ENCODE data around the gene CRNKL1.
"Not testable (repeated sequence)": the region's sequence is repeated elsewhere in the genome, so short reads cannot be mapped to it uniquely, and the experiment has no call there.

Gene CRNKL1

DNA sequence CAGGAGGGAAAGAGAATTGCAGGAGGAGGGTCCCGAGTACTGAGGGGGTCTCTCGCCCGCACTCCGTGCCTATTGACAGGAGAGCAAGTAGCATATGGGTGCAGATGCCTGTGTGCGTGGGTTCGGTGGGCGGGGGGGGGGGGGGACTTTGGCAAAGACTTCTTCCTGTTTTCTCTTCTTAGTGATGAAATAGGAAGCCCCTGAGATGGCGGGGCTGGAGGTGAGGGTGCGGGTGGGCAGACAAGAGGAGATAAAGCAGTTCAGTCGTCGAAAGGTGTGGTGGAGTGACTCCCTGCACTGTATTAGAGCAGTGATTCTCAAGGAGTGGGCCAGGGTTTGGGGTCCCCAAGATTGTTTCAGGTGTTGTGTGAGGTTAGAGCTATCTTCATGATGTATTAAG, 31.4 kb downstream of the CRNKL1 start:
- no peak for DNase-seq (ENCODE audit: low read depth)
- H3K9ac ChIP-seq (ENCODE audit: low read length), result no peak overlapping the region
- H3K4me1 ChIP-seq (ENCODE audit: control insufficient read depth, insufficient read depth, low read length), result peaks cover 17% of the 10 kb centered on the region
- no peak overlapping the region for H3K4me3 ChIP-seq (ENCODE audit: low read length)
- H3K27me3 ChIP-seq (replicated peaks; ENCODE audit: control insufficient read depth, insufficient read depth, low read length), result no peaks in the 10 kb centered on the region
- peaks cover 9% of the 10 kb centered on the region for H3K36me3 ChIP-seq (ENCODE audit: control insufficient read depth, insufficient read depth, low read length, severe bottlenecking)
- H3K9me3 ChIP-seq (ENCODE audit: control insufficient read depth, low read length), result no peaks in the 10 kb centered on the region

- Histone ChIP-seq H3K36me3 (ENCODE audit: control insufficient read depth, insufficient read depth, low read length, severe bottlenecking) (peaks cover 3% of the 10 kb centered on the region), H3K9me3 (ENCODE audit: control insufficient read depth, low read length) (no peaks in the 10 kb centered on the region), H3K9ac (ENCODE audit: low read length) (no peak overlapping the region), H3K4me3 (ENCODE audit: low read length) (peak overlapping the region; percentile 97), H3K4me1 (ENCODE audit: control insufficient read depth, insufficient read depth, low read length) (peaks cover 17% of the 10 kb centered on the region), H3K27me3 (replicated peaks; ENCODE audit: control insufficient read depth, insufficient read depth, low read length) (no peaks in the 10 kb centered on the region)
- no peak for DNase-seq (ENCODE audit: low read depth)
These were observed 33.1 kb downstream of the CRNKL1 start for GRCh38 chr20:20019123-20019522.

DNA sequence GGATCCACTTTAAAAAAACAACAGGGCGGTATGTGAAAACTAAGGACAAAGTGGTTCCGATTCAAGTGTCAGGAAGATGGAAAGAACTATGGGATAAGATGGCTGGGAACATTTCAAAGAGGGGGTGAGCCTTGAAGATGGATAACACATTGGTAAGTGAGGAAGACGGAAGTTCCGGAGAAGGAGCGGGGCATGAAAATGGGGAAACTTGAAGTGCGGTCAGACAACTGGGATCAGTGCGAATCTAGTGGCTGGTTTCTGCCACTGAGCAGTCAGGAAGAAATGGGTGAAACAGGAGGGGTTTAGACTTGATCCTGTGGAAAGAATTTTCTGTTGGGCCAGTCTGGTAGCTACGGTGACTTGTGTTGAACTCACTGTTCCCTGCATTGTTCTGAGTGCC, 33.9 kb downstream of the CRNKL1 start:
- peaks cover 1% of the 10 kb centered on the region for H3K36me3 ChIP-seq (ENCODE audit: control insufficient read depth, insufficient read depth, low read length, severe bottlenecking)
- peak overlapping the region; percentile 97 for H3K4me3 ChIP-seq (ENCODE audit: low read length)
- no peaks in the 10 kb centered on the region for H3K27me3 ChIP-seq (replicated peaks; ENCODE audit: control insufficient read depth, insufficient read depth, low read length)
- H3K9ac ChIP-seq (ENCODE audit: low read length), result peak overlapping the region; percentile 97
- no peaks in the 10 kb centered on the region for H3K9me3 ChIP-seq (ENCODE audit: control insufficient read depth, low read length)
- DNase-seq (ENCODE audit: low read depth), result no peak
- H3K4me1 ChIP-seq (ENCODE audit: control insufficient read depth, insufficient read depth, low read length), result peaks cover 17% of the 10 kb centered on the region

DNA sequence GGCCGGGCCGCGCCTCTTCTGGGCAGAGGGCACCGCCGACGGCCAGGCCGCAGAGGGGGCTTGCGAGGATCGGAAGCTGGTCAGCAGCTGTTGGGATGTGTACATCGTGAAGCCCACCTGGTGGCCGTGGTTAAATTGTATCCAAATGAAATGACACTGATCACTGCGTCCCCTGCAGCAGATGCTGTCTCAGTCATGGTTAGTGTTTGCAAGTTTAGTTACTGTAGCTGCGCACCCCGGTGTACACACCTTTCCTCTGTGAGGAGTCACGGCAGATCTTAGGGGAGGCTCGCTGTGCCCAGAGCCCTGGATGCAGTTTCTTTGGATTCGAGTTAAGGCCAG, 34.5 kb downstream of the CRNKL1 start:
- H3K9me3 ChIP-seq (ENCODE audit: control insufficient read depth, low read length), result no peaks in the 10 kb centered on the region
- H3K27me3 ChIP-seq (replicated peaks; ENCODE audit: control insufficient read depth, insufficient read depth, low read length), result no peaks in the 10 kb centered on the region
- peak overlapping the region; percentile 97 for H3K4me3 ChIP-seq (ENCODE audit: low read length)
- no peak for DNase-seq (ENCODE audit: low read depth)
- H3K4me1 ChIP-seq (ENCODE audit: control insufficient read depth, insufficient read depth, low read length), result peaks cover 17% of the 10 kb centered on the region
- no peaks in the 10 kb centered on the region for H3K36me3 ChIP-seq (ENCODE audit: control insufficient read depth, insufficient read depth, low read length, severe bottlenecking)
- H3K9ac ChIP-seq (ENCODE audit: low read length), result peak overlapping the region; percentile 97

GRCh38 chr20:20017001-20017843, 35.0 kb downstream of the CRNKL1 start, which contains the start of gene NAA20:
Gene NAA20 (plus strand): TSS chr20:20017362. CDS start chr20:20017397, 35 bp downstream.
- Histone ChIP-seq H3K27me3 (replicated peaks; ENCODE audit: control insufficient read depth, insufficient read depth, low read length) (no peaks in the 10 kb centered on the region), H3K4me3 (ENCODE audit: low read length) (peak within 1 kb of the TSS; percentile 97), H3K9me3 (ENCODE audit: control insufficient read depth, low read length) (no peaks in the 10 kb centered on the region), H3K36me3 (ENCODE audit: control insufficient read depth, insufficient read depth, low read length, severe bottlenecking) (no peaks in the 10 kb centered on the region), H3K9ac (ENCODE audit: low read length) (peak within 1 kb of the TSS; percentile 97), H3K4me1 (ENCODE audit: control insufficient read depth, insufficient read depth, low read length) (peaks cover 17% of the 10 kb centered on the region)
- peak; percentile 97 for DNase-seq (ENCODE audit: low read depth)

- H3K4me3 ChIP-seq (ENCODE audit: low read length), result no peak overlapping the region
- H3K36me3 ChIP-seq (ENCODE audit: control insufficient read depth, insufficient read depth, low read length, severe bottlenecking), result no peaks in the 10 kb centered on the region
- no peaks in the 10 kb centered on the region for H3K9me3 ChIP-seq (ENCODE audit: control insufficient read depth, low read length)
- H3K27me3 ChIP-seq (replicated peaks; ENCODE audit: control insufficient read depth, insufficient read depth, low read length), result no peaks in the 10 kb centered on the region
- no peak overlapping the region for H3K9ac ChIP-seq (ENCODE audit: low read length)
- H3K4me1 ChIP-seq (ENCODE audit: control insufficient read depth, insufficient read depth, low read length), result peaks cover 34% of the 10 kb centered on the region
- DNase-seq (ENCODE audit: low read depth), result no peak
These were observed 37.6 kb downstream of the CRNKL1 start for GRCh38 chr20:20014659-20015058.

- Histone ChIP-seq H3K4me1 (ENCODE audit: control insufficient read depth, insufficient read depth, low read length) (peaks cover 18% of the 10 kb centered on the region), H3K27me3 (replicated peaks; ENCODE audit: control insufficient read depth, insufficient read depth, low read length) (no peaks in the 10 kb centered on the region), H3K4me3 (ENCODE audit: low read length) (no peak overlapping the region), H3K36me3 (ENCODE audit: control insufficient read depth, insufficient read depth, low read length, severe bottlenecking) (no peaks in the 10 kb centered on the region), H3K9ac (ENCODE audit: low read length) (no peak overlapping the region), H3K9me3 (ENCODE audit: control insufficient read depth, low read length) (no peaks in the 10 kb centered on the region)
- no peak for DNase-seq (ENCODE audit: low read depth)
These were observed 39.7 kb downstream of the CRNKL1 start for GRCh38 chr20:20012541-20012940.

- H3K9me3 ChIP-seq (ENCODE audit: control insufficient read depth, low read length), result no peaks in the 10 kb centered on the region
- peak; percentile 84 for DNase-seq (ENCODE audit: low read depth)
- H3K4me3 ChIP-seq (ENCODE audit: low read length), result peak overlapping the region; percentile 74
- no peaks in the 10 kb centered on the region for H3K36me3 ChIP-seq (ENCODE audit: control insufficient read depth, insufficient read depth, low read length, severe bottlenecking)
- H3K9ac ChIP-seq (ENCODE audit: low read length), result peak overlapping the region; percentile 82
- H3K4me1 ChIP-seq (ENCODE audit: control insufficient read depth, insufficient read depth, low read length), result peaks cover 18% of the 10 kb centered on the region
- no peaks in the 10 kb centered on the region for H3K27me3 ChIP-seq (replicated peaks; ENCODE audit: control insufficient read depth, insufficient read depth, low read length)
These were observed 41.4 kb downstream of the CRNKL1 start for GRCh38 chr20:20010639-20011500.

DNA sequence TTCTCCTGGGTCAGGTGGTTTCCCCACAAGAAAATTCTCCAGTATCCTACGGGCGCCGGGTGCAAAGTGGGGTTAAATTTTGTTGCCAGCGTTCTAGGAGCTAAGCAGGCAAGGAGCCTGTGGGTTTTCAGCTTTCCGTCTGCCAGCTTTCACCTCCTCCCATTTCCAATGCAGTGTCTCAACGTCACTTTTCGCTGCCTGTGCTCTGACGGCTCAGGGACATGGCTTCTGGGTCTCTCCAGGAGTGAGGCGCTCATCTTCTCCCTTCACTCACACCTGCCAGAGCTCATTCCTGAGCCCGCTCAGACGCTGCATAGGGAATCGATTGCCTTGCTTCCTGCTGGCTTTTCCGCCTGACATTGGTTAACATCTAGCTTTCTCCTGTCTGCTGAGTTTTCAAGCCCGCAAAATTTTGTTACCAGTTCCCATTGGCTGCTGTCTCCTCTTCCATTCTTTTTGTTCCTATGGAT, 42.4 kb downstream of the CRNKL1 start:
- H3K4me1 ChIP-seq (ENCODE audit: control insufficient read depth, insufficient read depth, low read length), result peaks cover 18% of the 10 kb centered on the region
- H3K4me3 ChIP-seq (ENCODE audit: low read length), result no peak overlapping the region
- H3K27me3 ChIP-seq (replicated peaks; ENCODE audit: control insufficient read depth, insufficient read depth, low read length), result no peaks in the 10 kb centered on the region
- no peaks in the 10 kb centered on the region for H3K9me3 ChIP-seq (ENCODE audit: control insufficient read depth, low read length)
- H3K36me3 ChIP-seq (ENCODE audit: control insufficient read depth, insufficient read depth, low read length, severe bottlenecking), result no peaks in the 10 kb centered on the region
- no peak for DNase-seq (ENCODE audit: low read depth)
- H3K9ac ChIP-seq (ENCODE audit: low read length), result peak overlapping the region; percentile 53

- peaks cover 47% of the 10 kb centered on the region for H3K4me1 ChIP-seq (ENCODE audit: control insufficient read depth, insufficient read depth, low read length)
- H3K36me3 ChIP-seq (ENCODE audit: control insufficient read depth, insufficient read depth, low read length, severe bottlenecking), result peaks cover 8% of the 10 kb centered on the region
These were observed 46.9 kb downstream of the CRNKL1 start for GRCh38 chr20:20005342-20005741.

DNA sequence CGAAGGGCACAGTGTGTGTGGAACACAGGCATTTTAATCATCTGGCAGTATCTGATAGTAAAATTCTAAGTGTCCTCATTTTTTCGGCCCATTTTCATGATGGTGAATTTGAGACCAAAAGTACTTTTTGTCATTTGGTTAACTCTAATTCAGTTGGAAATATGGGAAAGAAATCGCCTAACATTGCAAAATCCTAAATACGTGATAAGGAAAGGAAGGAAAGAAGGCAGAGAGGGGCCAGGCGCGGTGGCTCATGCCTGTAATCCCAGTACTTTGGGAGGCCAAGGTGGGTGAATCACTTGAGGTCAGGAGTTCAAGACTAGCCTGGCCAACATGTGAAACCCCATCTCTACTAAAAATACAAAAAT, 48.3 kb downstream of the CRNKL1 start:
- Histone ChIP-seq H3K4me3 (ENCODE audit: low read length) (peak overlapping the region; percentile 78), H3K4me1 (ENCODE audit: control insufficient read depth, insufficient read depth, low read length) (peaks cover 45% of the 10 kb centered on the region), H3K9ac (ENCODE audit: low read length) (peak overlapping the region; percentile 84), H3K36me3 (ENCODE audit: control insufficient read depth, insufficient read depth, low read length, severe bottlenecking) (peaks cover 22% of the 10 kb centered on the region)
- not testable (repeated sequence) for H3K9me3 ChIP-seq (ENCODE audit: control insufficient read depth, low read length); DNase-seq (ENCODE audit: low read depth); H3K27me3 ChIP-seq (replicated peaks; ENCODE audit: control insufficient read depth, insufficient read depth, low read length)

More at GRCh38 chr20:20005342-20005741, 46.9 kb downstream of the CRNKL1 start:
- H3K4me3 ChIP-seq (ENCODE audit: low read length), result no peak overlapping the region
- no peak overlapping the region for H3K9ac ChIP-seq (ENCODE audit: low read length)
- no peak for DNase-seq (ENCODE audit: low read depth)
- no peaks in the 10 kb centered on the region for H3K27me3 ChIP-seq (replicated peaks; ENCODE audit: control insufficient read depth, insufficient read depth, low read length)
- H3K9me3 ChIP-seq (ENCODE audit: control insufficient read depth, low read length), result no peaks in the 10 kb centered on the region
